Endodermal cell (in vitro differentiated cells): ENCODE data around the gene LRP1. TPM values are rescaled to one million over a fixed set of nuclear protein-coding genes. Genes with fewer than 3 reads are reported as not detected.

ENCODE experiments used
- DNase-seq: peaks from one replicate; pipeline ENCODE4 v3.0.0-alpha.2; 2017
- H3K27ac ChIP-seq: 2 replicates; pipeline ENCODE4 v1.5.1; 2013; ENCODE audit warnings: mild to moderate bottlenecking, low read depth, low read length, moderate library complexity
- H3K27me3 ChIP-seq: 2 replicates; pipeline ENCODE4 v1.6.1; 2013; ENCODE audit warnings: mild to moderate bottlenecking, low read length, moderate library complexity; ENCODE audit not compliant: insufficient read depth, control insufficient read depth, poor library complexity, severe bottlenecking
- H3K36me3 ChIP-seq: 2 replicates; pipeline ENCODE4 v1.7.0; 2013; ENCODE audit warnings: mild to moderate bottlenecking, low read length, moderate library complexity; ENCODE audit not compliant: control insufficient read depth, insufficient read depth
- H3K4me1 ChIP-seq: one replicate; pipeline ENCODE4 v1.7.0; 2013; ENCODE audit warnings: low read length; ENCODE audit not compliant: control insufficient read depth, insufficient read depth
- H3K4me3 ChIP-seq: 2 replicates; pipeline ENCODE4 v1.5.1; 2013; ENCODE audit warnings: mild to moderate bottlenecking, low read length, moderate library complexity
- H3K9ac ChIP-seq: 2 replicates; pipeline ENCODE4 v1.6.1; 2013; ENCODE audit warnings: mild to moderate bottlenecking, low read length, moderate library complexity; ENCODE audit not compliant: poor library complexity, severe bottlenecking; ENCODE audit errors: extremely low read depth
- H3K9me3 ChIP-seq: 2 replicates; pipeline ENCODE4 v1.6.1; 2013; ENCODE audit warnings: mild to moderate bottlenecking, low read length, moderate library complexity; ENCODE audit not compliant: control insufficient read depth
- H3K27ac Mint-ChIP-seq: 2 replicates; pipeline ENCODE4 v1.8.0; 2020; ENCODE audit warnings: mixed read lengths
- H3K27me3 Mint-ChIP-seq: 2 replicates; pipeline ENCODE4 v1.8.0; 2021; ENCODE audit warnings: mild to moderate bottlenecking, mixed read lengths; ENCODE audit not compliant: insufficient read depth
- H3K36me3 Mint-ChIP-seq: 2 replicates; pipeline ENCODE4 v1.8.0; 2020; ENCODE audit warnings: low read depth, mixed read lengths
- H3K4me1 Mint-ChIP-seq: 2 replicates; pipeline ENCODE4 v1.8.0; 2020; ENCODE audit warnings: mixed read lengths
- H3K4me3 Mint-ChIP-seq: 2 replicates; pipeline ENCODE4 v1.8.0; 2020; ENCODE audit warnings: mild to moderate bottlenecking, moderate library complexity, mixed read lengths
- H3K9me3 Mint-ChIP-seq: 2 replicates; pipeline ENCODE4 v1.8.0; 2020; ENCODE audit warnings: mild to moderate bottlenecking, mixed read lengths
- CTCF ChIP-seq: fragments of 200-600 bp; sonication (generic); conservative IDR thresholded peaks from 2 replicates; pipeline ENCODE4 v1.5.0; 2021; ENCODE audit warnings: antibody characterized with exemption, mild to moderate bottlenecking
- WGBS, 2 experiments: methylation state at CpG; one replicate each; pipeline versions ENCODE4 v1.1.5 to v1.1.7; 2013; ENCODE audit warnings: missing lambda C conversion rate in 2 of 2, mixed read lengths in 1 of 2; ENCODE audit not compliant: insufficient coverage in 1 of 2, insufficient read length in 1 of 2; 5-methylcytosine and 5-hydroxymethylcytosine counted together
- total RNA-seq, 2 donors: library from RNA; stranded (reverse); fragmentation: NEBNext Ultra II Directional in 1 of 2; extraction: Animal tissue kit (Norgen Biotek cat#: 25700) in 1 of 2; gene quantifications; 2 replicates in 1 of 2; 3 replicates in 1 of 2; pipeline ENCODE4 v1.2.1, GENCODE V29; 2021

The LRP1 gene
- total RNA-seq, 2 donors from 2014 or later, result 74.5 to 87.7 TPM

- DNase-seq, result no peak
- peaks cover under 1% of the 10 kb centered on the region for H3K4me1 ChIP-seq
- Mint-ChIP-seq H3K9me3 (no peaks in the 10 kb centered on the region), H3K27me3 (no peaks in the 10 kb centered on the region), H3K4me1 (no peaks in the 10 kb centered on the region), H3K27ac (no peak overlapping the region), H3K36me3 (peaks cover 41% of the 10 kb centered on the region), H3K4me3 (no peak overlapping the region)
- no peak overlapping the region for H3K27ac ChIP-seq
- no peak overlapping the region for H3K4me3 ChIP-seq
- no peak for TF ChIP-seq CTCF
- H3K27me3 ChIP-seq, result no peaks in the 10 kb centered on the region
- 86 to 100% methylated on average over 4 of the region's 4 CpGs for WGBS, 2 experiments
- no peaks in the 10 kb centered on the region for H3K9me3 ChIP-seq
- H3K9ac ChIP-seq, result no peak overlapping the region
- H3K36me3 ChIP-seq, result peaks cover 76% of the 10 kb centered on the region
Observed at GRCh38 chr12:57160040-57160439, 31.8 kb downstream of the LRP1 start.

- DNase-seq, result no peak
- Mint-ChIP-seq H3K4me3 (no peak overlapping the region), H3K27me3 (no peaks in the 10 kb centered on the region), H3K4me1 (no peaks in the 10 kb centered on the region), H3K36me3 (peaks cover 40% of the 10 kb centered on the region), H3K9me3 (no peaks in the 10 kb centered on the region), H3K27ac (no peak overlapping the region)
- TF ChIP-seq CTCF, result no peak
- no peak overlapping the region for H3K27ac ChIP-seq
- H3K9me3 ChIP-seq, result no peaks in the 10 kb centered on the region
- H3K9ac ChIP-seq, result no peak overlapping the region
- WGBS, 2 experiments, result 95 to 98% methylated on average over 8 to 14 of the region's 14 CpGs
- no peaks in the 10 kb centered on the region for H3K27me3 ChIP-seq
- H3K36me3 ChIP-seq, result peaks cover 74% of the 10 kb centered on the region
- no peaks in the 10 kb centered on the region for H3K4me1 ChIP-seq
- H3K4me3 ChIP-seq, result no peak overlapping the region
Observed at GRCh38 chr12:57160741-57161140, 32.5 kb downstream of the LRP1 start.

GRCh38 chr12:57161491-57161890 is 33.2 kb downstream of the LRP1 start:
- H3K36me3 Mint-ChIP-seq, result peaks cover 38% of the 10 kb centered on the region
- no peak overlapping the region for H3K4me3 Mint-ChIP-seq
- H3K4me1 ChIP-seq, result no peaks in the 10 kb centered on the region
- no peak overlapping the region for H3K9ac ChIP-seq
- no peak overlapping the region for H3K4me3 ChIP-seq
- H3K4me1 Mint-ChIP-seq, result no peaks in the 10 kb centered on the region
- H3K27ac Mint-ChIP-seq, result no peak overlapping the region
- TF ChIP-seq CTCF, result no peak
- DNase-seq, result no peak
- 97 to 100% methylated on average over 6 to 7 of the region's 7 CpGs for WGBS, 2 experiments
- no peak overlapping the region for H3K27ac ChIP-seq
- no peaks in the 10 kb centered on the region for H3K9me3 Mint-ChIP-seq
- H3K27me3 Mint-ChIP-seq, result no peaks in the 10 kb centered on the region
- H3K27me3 ChIP-seq, result no peaks in the 10 kb centered on the region
- no peaks in the 10 kb centered on the region for H3K9me3 ChIP-seq
- peaks cover 70% of the 10 kb centered on the region for H3K36me3 ChIP-seq
